ENCODE data around the gene CAMTA1.

Gene CAMTA1

GRCh38 chr1:7719468-7720094 lies 934.3 kb downstream of the CAMTA1 start:
- in situ Hi-C loops (cut with HindIII; ENCODE audit: low pct_ligation_motif_present, low pct_unique_long_range_greater_than_20kb, low sequenced_read_pairs), result no loop called here
- DNase-seq, result no peak

- in situ Hi-C loops (cut with HindIII; ENCODE audit: low pct_ligation_motif_present, low pct_unique_long_range_greater_than_20kb, low sequenced_read_pairs), result no loop called here
- no peak for DNase-seq
Measured at GRCh38 chr1:7721940-7722669, 936.9 kb downstream of the CAMTA1 start.

- in situ Hi-C loops (cut with HindIII; ENCODE audit: low pct_ligation_motif_present, low pct_unique_long_range_greater_than_20kb, low sequenced_read_pairs), result no loop called here
- DNase-seq, result no peak
Measured at GRCh38 chr1:7722670-7723012, 937.4 kb downstream of the CAMTA1 start.

- in situ Hi-C loops (cut with HindIII; ENCODE audit: low pct_ligation_motif_present, low pct_unique_long_range_greater_than_20kb, low sequenced_read_pairs), result no loop called here
- no peak for DNase-seq
Measured at GRCh38 chr1:7726623-7727022, 941.4 kb downstream of the CAMTA1 start.

- in situ Hi-C loops (cut with HindIII; ENCODE audit: low pct_ligation_motif_present, low pct_unique_long_range_greater_than_20kb, low sequenced_read_pairs), result no loop called here
- DNase-seq, result no peak
Measured at GRCh38 chr1:7727809-7728471, 942.7 kb downstream of the CAMTA1 start.

GRCh38 chr1:7729761-7730160 lies 944.5 kb downstream of the CAMTA1 start:
- in situ Hi-C loops (cut with HindIII; ENCODE audit: low pct_ligation_motif_present, low pct_unique_long_range_greater_than_20kb, low sequenced_read_pairs), result no loop called here
- DNase-seq, result no peak

- no peak for DNase-seq
- in situ Hi-C loops (cut with HindIII; ENCODE audit: low pct_ligation_motif_present, low pct_unique_long_range_greater_than_20kb, low sequenced_read_pairs), result no loop called here
Measured at GRCh38 chr1:7732331-7732730, 947.1 kb downstream of the CAMTA1 start.

- in situ Hi-C loops (cut with HindIII; ENCODE audit: low pct_ligation_motif_present, low pct_unique_long_range_greater_than_20kb, low sequenced_read_pairs), result no loop called here
- DNase-seq, result no peak
Measured at GRCh38 chr1:7733276-7733675, 948.0 kb downstream of the CAMTA1 start.

GRCh38 chr1:7738044-7738443 lies 952.8 kb downstream of the CAMTA1 start:
- in situ Hi-C loops (cut with HindIII; ENCODE audit: low pct_ligation_motif_present, low pct_unique_long_range_greater_than_20kb, low sequenced_read_pairs), result no loop called here
- DNase-seq, result no peak

GRCh38 chr1:7743346-7743745 lies 958.1 kb downstream of the CAMTA1 start:
- in situ Hi-C loops (cut with HindIII; ENCODE audit: low pct_ligation_motif_present, low pct_unique_long_range_greater_than_20kb, low sequenced_read_pairs), result no loop called here
- no peak for DNase-seq

- no peak for DNase-seq
- in situ Hi-C loops (cut with HindIII; ENCODE audit: low pct_ligation_motif_present, low pct_unique_long_range_greater_than_20kb, low sequenced_read_pairs), result no loop called here
Measured at GRCh38 chr1:7744882-7745281, 959.6 kb downstream of the CAMTA1 start.

- no peak for DNase-seq
- in situ Hi-C loops (cut with HindIII; ENCODE audit: low pct_ligation_motif_present, low pct_unique_long_range_greater_than_20kb, low sequenced_read_pairs), result no loop called here
Measured at GRCh38 chr1:7745783-7746182, 960.5 kb downstream of the CAMTA1 start.

GRCh38 chr1:7747605-7748004 lies 962.4 kb downstream of the CAMTA1 start:
- in situ Hi-C loops (cut with HindIII; ENCODE audit: low pct_ligation_motif_present, low pct_unique_long_range_greater_than_20kb, low sequenced_read_pairs), result no loop called here
- DNase-seq, result no peak

GRCh38 chr1:7749126-7749525 lies 963.9 kb downstream of the CAMTA1 start:
- in situ Hi-C loops (cut with HindIII; ENCODE audit: low pct_ligation_motif_present, low pct_unique_long_range_greater_than_20kb, low sequenced_read_pairs), result no loop called here
- DNase-seq, result no peak

- in situ Hi-C loops (cut with HindIII; ENCODE audit: low pct_ligation_motif_present, low pct_unique_long_range_greater_than_20kb, low sequenced_read_pairs), result no loop called here
- no peak for DNase-seq
Measured at GRCh38 chr1:7751174-7751573, 965.9 kb downstream of the CAMTA1 start.

GRCh38 chr1:7752512-7753417 lies 967.5 kb downstream of the CAMTA1 start:
- DNase-seq, result peak; percentile 59
- in situ Hi-C loops (cut with HindIII; ENCODE audit: low pct_ligation_motif_present, low pct_unique_long_range_greater_than_20kb, low sequenced_read_pairs), result no loop called here

GRCh38 chr1:7753641-7754040 lies 968.4 kb downstream of the CAMTA1 start:
- DNase-seq, result no peak
- in situ Hi-C loops (cut with HindIII; ENCODE audit: low pct_ligation_motif_present, low pct_unique_long_range_greater_than_20kb, low sequenced_read_pairs), result no loop called here

- no peak for DNase-seq
- in situ Hi-C loops (cut with HindIII; ENCODE audit: low pct_ligation_motif_present, low pct_unique_long_range_greater_than_20kb, low sequenced_read_pairs), result no loop called here
Measured at GRCh38 chr1:7754234-7754633, 969.0 kb downstream of the CAMTA1 start.

GRCh38 chr1:7755448-7755847 lies 970.2 kb downstream of the CAMTA1 start:
- DNase-seq, result peak; percentile 19
- in situ Hi-C loops (cut with HindIII; ENCODE audit: low pct_ligation_motif_present, low pct_unique_long_range_greater_than_20kb, low sequenced_read_pairs), result no loop called here
